Jurkat, Clone E6-1 (cell line): ENCODE results near the gene ARHGAP40.

Experiments
- DNase-seq: peaks from one replicate; pipeline ENCODE4 v3.0.0-alpha.2; 2011; ENCODE audit warnings: low read depth, low spot score
- H3K4me3 ChIP-seq: 2 replicates; pipeline ENCODE4 v1.5.1; 2011; ENCODE audit warnings: mild to moderate bottlenecking, low read length, control low read depth, moderate library complexity

The ARHGAP40 gene

DNA sequence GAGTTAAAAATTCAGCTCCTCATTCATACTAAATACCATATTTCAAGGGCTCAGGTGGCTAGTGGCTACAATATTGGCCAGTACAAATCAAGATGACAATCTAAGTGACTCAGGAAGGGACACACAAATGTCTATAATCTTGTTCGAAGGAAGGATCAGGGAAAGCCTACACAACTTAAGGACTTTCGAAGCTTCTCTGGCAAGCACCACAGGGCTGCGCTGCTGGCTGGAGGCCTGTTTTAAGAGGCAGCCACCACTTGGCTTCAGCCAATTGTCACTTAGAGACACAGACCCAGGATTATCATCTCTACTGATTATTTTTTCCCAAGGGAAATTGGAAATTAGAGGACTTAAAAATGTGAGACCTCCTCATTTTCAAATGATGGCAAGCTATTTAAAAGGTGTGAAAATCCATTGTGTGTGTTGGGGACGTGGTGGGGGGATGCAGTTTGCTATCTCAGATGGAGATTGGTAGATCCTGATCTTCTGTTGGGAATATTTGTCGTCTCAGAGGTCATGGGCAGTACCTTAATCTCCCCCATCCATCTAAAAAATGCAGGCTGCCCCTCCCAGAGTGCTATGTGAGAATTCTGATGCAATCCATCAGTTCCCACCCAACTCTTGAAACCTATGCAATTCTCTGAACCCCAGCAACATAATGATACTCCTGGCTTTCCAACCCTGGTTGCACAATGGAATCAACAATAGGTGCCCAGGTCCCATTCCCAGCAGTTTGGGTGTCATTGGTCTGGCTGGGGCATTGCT lies 11.3 kb downstream of the ARHGAP40 start:
- DNase-seq, result no peak
- no peak overlapping the region for H3K4me3 ChIP-seq

DNA sequence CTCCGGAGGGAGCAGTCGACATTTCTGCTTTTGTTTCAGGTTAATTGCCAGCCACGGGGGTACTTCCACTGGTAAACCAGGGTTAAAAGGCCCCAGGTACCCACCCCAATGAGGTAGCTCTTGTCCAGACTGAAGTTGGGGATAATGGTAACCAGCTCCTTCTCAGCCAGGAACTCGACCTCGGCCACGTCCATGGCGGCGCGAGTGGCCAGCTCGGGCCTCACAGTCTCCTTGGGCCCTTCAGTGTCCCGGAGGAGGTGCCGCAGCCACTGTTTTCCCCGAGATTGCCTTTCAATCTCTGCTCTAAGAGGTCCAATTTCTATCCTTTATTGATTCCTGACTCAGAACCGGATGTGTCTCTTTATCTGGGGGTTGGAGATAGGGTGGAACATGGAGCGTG lies 13.7 kb downstream of the ARHGAP40 start:
- no peak for DNase-seq
- H3K4me3 ChIP-seq, result no peak overlapping the region

DNA sequence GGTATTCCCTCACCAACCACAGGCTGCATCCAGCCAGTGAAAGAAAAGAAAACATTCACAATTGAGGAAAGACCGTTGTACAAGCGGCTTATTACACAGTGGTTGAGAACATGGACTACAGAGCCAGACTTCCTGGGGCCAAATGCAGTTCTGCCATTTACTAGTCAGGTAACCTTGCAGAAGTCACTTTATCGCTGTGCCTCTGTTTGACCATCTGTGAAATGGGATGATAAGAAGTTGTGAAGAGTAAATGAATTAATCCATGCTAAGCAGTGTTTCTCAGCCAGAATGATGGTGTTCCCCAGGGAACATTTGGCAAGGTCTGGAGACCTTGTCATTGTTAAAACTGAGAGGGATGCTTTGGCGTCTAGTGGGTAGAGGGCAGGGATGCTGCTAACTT lies 14.8 kb downstream of the ARHGAP40 start:
- DNase-seq, result no peak

DNA sequence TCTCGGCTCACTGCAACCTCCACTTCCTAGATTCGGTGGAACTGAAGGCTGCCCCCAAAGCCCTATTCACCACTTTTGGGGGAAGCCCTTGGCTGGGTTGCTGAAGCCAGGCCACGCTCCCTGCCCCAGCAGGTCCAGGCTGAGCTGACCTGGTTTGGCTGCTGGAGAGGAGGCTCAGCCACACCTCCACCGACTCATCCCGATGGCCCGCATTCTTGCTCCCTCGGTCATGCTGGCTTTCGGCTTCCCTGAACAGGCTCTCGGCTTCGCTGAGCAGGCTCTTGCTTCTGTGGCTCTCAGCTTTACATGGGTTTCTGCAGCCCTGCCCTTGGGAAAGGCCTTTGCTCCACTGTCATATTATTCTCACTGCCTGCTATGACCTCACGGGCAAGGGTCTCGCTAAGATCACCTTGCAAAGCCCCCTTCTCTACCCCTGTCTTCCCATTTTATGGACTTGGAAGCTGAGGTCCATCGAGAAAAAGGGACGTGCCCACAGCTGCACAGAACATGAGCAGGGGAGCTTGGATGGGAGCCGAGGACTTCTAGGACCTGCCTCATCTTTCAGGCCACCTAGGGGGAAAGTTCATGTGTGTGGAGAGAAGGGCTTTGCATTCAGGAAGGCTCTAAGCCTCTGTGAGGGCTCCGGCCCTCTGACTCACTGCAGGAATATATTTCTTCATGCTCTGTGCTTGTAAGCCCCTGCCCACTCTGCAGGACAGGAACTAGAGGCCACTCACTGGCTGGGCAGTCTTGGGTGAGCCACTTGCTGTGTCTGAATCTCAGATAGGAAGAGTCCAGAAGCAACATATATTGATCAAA lies 15.6 kb downstream of the ARHGAP40 start:
- no peak overlapping the region for H3K4me3 ChIP-seq
- DNase-seq, result no peak

More for the DNA sequence above, 14.8 kb downstream of the ARHGAP40 start:
- no peak overlapping the region for H3K4me3 ChIP-seq

DNA sequence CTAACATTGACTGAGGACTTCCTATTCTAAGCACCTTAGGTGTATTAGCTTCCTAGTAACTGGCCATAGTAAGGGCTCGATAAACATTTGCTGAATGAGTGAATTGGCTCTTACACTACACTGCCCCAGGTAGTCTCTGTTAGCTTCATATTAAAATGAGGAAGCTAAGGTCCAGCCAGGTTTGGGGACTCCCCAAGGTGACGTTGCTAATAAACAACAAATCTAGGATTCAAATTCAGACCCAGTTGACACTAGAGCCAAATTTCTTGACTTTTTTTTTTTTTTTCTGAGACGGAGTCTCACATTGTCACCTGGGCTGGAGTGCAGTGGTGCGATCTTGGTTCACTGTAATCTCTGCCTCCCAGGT lies 16.2 kb downstream of the ARHGAP40 start:
- H3K4me3 ChIP-seq, result no peak overlapping the region
- no peak for DNase-seq

DNA sequence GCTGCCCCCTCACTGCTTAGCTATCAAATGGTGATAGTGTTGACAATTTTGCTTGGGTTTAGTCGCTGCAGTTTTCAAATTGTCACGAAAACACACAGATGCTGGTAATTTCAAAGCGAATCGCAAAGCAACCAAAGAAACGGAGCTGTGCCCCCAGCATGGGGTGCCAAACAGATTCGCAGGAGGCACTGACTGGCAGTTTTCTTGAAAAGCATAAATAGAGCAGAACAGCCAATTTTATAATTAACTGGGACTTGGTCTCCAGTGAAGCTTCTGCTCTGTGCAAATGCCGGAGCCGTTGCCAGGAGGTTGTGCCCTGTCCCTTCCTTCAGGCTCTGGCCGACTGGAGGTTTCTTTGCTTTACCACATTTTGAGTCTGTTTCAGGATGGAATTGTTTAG lies 18.8 kb downstream of the ARHGAP40 start:
- no peak overlapping the region for H3K4me3 ChIP-seq
- DNase-seq, result no peak

DNA sequence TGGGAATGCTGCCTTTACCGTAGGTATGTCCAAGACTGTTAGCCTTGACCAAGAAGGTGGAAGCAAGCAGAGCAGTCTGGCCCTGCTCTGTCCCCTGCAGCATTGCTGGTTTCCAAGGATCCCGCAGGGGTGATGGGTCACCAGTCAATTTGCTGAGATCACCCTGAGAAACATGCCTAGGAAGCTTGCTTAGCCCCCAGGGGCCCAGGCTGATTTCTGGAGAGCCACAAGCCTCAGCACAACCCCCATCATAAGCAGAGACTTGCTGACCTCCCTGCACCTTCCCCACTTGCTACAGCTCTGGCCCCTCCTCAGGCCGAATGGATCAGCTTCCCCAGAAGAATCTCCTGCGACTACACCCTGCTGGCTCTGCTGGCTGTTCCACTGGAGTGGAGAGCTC lies 21.5 kb downstream of the ARHGAP40 start:
- DNase-seq, result no peak
- H3K4me3 ChIP-seq, result no peak overlapping the region

DNA sequence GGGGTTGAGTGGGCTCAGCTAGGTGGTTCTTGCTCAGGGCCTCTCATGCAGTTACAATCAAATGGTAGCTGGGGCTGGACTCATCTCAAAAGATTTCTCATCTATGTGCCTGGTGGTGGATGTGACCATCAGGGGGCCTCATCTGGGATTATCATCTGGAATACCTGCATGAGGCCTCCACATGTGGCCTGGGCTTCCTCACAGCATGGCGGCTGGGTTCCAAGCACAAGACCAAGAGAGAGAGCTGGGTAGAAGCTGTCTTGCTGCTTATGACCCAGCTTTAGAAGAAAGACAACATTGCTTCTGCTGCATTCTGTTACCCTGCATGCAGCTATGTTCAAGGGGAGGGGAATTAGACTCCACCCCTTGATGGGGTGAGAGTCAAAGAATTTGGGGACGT lies 22.5 kb downstream of the ARHGAP40 start:
- DNase-seq, result no peak
- H3K4me3 ChIP-seq, result no peak overlapping the region

DNA sequence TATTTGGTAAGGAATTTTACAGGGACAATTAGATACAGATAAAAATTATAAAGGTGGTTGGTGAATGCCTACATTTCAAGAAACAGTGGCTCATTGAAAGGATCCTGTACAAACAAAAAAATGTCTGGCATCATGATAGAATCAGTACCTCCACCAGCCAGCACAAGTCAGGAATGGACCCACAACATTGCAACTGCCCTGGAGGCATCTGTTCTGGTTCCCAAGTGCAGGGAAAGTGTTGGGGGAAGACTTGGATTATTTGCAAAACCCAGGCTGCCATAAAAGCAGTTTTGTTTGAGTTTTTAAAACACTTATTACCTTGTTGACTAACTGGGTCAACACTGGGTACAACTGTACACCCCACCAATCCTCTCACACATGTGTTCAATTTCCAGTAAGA lies 24.3 kb downstream of the ARHGAP40 start:
- no peak overlapping the region for H3K4me3 ChIP-seq
- no peak for DNase-seq

DNA sequence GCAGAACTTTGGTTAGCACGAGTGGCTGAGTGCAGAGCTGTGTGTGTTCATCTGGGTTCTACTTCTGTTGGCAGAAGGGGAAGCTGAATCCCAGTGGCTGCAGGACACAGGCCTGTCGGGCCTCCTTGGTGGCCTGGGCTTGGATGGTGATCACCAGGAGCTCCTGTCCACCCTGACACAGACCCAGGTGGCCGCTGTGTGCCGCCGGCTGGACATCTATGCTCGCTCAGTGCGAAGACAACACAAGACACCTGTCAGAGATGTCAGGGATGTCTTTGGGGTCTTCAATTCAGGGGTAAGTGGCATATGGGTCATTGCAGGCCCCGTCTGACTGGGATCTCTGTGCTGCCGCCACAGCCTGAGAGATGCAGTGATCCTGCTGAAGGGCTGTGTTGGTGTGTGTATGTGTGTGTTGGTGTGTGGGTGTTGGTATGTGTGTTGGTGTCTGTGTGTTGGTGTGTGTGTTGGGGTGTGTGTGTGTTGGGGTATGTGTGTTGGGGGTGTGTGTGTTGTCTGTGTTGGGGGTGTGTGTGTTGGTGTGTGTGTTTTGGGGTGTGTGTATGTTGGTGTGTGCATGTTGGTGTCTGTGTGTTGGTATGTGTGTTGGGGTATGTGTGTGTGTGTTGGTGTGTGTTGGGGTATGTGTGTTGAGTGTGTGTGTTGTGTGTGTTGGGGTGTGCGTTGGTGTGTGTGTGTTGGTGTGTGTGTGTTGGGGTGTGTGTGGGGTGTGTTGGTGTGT lies 25.5 kb downstream of the ARHGAP40 start:
- DNase-seq, result no peak
- no peak overlapping the region for H3K4me3 ChIP-seq

DNA sequence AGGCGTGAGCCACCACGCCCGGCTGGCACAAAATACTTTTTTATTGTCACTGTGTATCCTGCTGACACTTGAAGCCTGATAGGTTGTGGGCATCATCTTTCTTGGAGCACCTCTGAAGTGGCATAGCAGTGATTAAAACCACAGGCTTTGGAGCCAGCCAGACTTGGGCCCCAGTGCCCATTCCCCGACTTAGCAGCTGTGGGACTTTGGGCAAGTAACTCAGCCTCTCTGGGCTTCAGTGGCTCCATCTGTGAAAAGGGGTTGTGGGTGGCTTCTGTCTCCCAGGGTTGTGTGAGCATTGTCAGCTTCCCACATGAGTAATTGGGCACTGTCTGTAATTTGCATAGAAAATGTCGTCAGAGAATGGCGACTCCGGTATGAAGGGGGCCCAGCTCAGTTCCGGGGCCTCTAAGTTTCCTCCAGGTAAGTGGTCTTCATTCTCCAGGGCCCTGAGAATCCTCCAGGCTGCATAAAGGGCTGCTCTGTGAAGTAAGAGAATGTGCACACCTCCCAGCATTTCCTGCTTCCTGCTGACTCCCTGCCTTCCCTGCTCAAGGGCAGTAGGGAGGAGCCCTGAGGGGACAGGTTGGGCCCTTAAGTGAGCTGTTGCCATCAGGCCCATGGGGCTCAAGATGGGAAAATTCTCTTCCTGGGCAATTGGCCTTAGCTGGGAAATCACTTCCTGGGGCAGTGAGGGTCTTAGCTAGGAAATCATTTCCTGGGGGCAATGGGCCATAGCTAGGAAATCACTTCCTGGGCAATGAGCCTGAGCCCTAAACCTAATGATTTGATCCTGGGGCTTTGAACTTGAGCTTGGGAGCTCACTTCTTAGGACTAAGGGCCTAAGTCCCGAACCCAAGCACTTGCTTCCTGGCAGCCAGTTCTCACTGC lies 27.2 kb downstream of the ARHGAP40 start:
- H3K4me3 ChIP-seq, result no peak overlapping the region
- DNase-seq, result no peak

DNA sequence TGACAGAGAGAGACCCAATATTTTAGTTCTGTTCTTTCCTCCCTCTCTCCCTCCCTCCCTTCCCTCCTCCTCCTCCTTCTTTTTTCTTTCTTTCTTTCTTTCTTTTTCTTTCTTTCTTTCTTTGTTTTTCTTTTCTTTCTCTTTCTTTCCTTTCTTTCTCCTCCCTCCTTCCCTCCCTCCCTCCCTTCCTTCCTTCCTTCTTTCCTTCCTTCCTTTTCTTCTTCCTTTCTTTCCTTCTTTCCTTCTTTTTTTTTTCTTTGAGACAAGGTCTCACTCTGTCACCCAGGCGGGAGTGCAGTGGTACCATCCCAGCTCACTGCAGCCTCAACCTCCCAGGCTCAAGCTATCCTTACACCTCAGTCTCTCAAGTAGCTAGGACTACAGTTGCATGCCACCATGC lies 28.4 kb downstream of the ARHGAP40 start:
- H3K4me3 ChIP-seq, result no peak overlapping the region
- DNase-seq, result no peak

DNA sequence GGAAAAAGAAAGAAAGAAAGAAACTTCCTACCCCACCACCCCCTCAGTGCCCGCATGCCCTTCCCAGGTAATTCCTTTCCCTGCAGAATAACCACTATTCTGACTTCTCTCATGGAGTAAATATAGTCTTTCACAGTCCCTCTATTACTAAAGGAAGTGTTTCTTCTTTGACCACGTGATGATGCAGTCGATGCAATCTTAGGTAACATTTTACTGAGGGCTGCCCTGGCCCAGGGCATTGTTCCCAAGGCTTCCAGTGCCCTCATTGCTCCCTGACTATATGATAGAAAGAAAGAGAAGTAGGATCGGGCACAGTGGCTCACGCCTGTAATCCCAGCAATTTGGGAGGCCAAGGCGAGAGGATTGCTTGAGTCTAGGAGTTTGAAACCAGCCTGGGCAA lies 29.1 kb downstream of the ARHGAP40 start:
- no peak for DNase-seq
- H3K4me3 ChIP-seq, result no peak overlapping the region

DNA sequence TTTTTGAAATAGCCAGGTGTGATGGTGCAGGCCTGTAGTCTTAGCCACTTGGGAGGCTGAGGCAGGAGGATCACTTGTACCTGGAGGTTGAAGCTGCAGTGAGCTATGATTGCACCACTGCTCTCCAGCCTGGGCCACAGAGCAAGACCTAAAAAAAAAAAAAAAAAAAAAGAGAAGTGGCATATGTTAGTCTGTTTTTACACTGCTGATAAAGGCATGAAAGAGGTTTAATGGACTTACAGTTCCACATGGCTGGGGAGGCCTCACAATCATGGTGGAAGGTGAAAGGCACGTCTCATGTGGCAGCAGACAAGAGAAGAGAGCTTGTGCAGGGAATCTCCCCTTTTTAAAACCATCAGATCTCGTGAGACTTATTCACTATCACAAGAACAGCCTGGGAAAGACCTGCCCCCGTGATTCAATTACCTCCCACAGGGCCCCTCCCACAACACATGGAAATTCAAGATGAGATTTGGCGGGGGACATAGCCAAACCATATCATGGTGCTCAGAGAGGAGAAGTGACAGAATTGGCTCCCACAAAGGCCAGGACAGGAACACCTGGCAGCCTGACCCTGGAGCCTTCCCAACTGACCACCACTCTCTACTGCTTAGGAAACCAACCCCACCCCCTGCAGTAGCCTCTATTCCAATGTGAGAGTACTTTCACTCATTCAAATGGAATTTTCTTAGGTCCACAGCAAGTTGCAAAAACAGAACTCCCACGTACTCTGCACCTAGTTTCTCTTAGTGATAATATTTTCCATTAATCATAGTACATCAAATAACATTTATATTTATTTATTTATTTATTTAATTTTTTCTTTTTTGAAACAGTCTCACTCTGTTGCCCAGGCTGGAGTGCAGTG lies 29.8 kb downstream of the ARHGAP40 start:
- no peak overlapping the region for H3K4me3 ChIP-seq
- no peak for DNase-seq

DNA sequence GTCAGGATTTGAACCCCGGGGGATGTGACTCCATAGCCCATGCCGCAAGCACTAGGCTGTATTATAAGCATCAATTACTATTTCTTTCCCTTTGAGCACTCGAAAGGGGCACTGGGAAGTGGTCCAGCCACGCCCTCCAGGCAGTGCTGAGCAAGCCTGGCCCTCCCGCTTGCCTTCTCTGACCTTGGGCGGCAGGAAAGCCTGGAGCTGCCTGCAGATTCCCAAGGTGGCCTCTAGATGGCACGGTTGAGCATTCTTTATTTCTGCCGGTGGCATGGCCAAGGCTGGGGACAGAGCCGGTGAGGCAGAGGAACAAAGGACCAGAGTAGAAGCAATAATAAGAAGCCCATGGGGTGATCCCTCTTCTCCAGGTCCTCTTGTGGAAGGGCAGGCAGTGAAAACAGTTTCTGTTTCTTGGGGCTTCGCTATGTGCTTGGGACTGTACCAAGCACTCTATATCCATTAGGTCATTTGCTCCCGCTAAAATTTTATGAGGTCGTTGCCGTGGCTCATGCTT lies 32.0 kb downstream of the ARHGAP40 start:
- no peak overlapping the region for H3K4me3 ChIP-seq
- DNase-seq, result peak; percentile 47

DNA sequence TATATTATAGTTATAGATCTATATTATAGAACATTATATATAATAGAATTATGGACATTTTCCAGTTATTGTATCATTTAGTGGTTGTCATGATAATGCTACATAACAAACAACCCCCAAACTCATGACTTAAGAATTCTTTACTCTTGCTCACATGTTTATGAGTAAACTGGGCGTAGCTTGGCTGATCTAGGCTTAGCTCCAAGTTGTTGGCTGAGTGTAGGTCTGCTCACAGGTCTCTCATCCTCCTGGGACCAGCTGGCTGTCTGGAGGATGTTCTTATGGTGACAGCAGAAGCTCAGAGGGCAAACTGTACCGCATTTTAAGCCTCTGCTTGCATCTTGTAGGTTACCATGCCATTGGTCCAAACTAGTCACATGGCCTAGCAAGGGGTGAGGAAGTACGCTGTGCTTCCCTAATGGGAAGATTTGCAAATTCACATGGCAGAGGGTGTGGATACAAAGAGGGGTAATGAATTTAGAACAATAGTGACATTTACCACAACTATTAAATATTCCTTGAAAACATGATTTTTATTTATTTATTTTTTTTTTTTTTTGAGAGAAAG lies 34.2 kb downstream of the ARHGAP40 start:
- no peak overlapping the region for H3K4me3 ChIP-seq
- DNase-seq, result peak; percentile 60

DNA sequence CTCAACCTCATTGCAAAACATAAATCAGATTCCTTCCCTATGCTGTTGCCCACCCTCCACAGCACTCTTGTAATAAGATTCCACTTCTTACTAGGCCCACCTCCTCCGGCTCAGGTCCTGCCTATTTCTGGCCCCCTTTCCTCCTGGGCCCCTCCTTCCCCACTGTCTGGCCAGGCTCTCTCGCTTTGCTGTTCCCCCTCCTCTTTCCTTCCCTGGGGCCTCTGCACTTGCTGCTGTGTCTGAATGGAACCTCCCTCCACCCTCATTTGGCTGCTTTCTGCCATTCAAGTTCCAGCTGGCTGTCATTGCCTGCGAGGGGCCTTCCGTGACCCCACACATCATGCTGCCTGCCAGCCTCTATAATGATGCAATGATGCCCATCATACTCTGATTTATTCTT lies 38.9 kb downstream of the ARHGAP40 start:
- DNase-seq, result no peak
- H3K4me3 ChIP-seq, result no peak overlapping the region

DNA sequence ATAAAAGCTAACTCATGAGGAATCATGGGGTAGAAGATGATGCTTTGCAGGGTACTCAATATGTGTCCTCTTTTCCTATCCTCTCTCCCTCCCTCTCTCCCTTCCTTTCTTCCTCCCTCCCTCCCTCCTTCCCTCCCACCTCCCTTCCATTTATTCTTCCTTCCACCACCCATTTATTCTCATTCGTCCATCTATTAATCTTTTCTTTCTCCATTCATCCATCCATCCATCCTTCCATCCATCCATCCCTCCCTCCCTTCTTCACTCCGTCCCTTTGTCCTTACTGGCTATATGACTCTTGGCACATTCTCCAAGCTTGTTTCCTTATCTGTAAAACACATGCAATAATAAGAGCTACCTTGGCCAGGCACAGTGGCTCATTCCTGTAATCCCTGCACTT lies 40.9 kb downstream of the ARHGAP40 start:
- DNase-seq, result no peak
- H3K4me3 ChIP-seq, result no peak overlapping the region
